Fibroblast of skin of right biceps (primary cell): Measurements from ENCODE around the gene RNMT.
"Not testable (repeated sequence)": the region's sequence is repeated elsewhere in the genome, so short reads cannot be mapped to it uniquely, and the experiment has no call there.

Experiments used
- DNase-seq: peaks from one replicate; pipeline ENCODE4 v3.0.0-alpha.2; 2013

RNMT gene

DNA sequence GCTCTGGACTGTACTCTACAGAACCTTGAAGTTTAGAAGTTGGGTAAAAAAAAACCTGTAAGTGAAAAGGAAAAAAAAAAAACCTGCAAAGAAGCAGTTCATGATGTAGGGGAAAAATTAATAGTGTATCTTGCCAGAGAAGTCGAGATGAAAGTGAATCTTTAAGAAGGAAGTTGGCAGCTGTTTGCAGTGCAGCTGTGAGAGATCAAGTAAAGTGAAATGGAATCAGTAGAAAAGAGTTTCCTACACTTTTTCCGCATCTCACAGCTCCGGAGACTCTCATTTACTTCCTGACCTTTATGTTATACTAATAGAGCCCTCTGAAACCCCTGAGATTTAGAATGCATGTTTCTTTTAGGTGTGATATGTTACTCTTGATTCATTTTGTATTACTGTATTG is 19.2 kb downstream of the RNMT start:
- DNase-seq = no peak

- no peak for DNase-seq
These were observed 20.2 kb downstream of the RNMT start for GRCh38 chr18:13746633-13747032.

DNA sequence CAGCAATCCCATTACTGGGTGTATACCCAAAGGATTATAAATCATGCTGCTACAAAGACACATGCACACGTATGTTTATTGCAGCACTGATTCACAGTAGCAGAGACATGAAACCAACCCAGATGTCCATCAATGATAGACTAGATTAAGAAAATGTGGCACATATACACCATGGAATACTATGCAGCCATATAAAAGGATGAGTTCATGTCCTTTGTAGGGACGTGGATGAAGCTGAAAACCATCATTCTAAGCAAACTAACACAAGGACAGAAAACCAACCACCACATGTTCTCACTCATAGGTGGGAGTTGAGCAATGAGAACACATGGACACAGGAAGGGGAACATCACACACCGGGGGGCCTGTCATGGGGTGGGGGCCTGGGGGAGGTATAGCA is 25.1 kb downstream of the RNMT start:
- not testable (repeated sequence) for DNase-seq

GRCh38 chr18:13756261-13756660 is 29.8 kb downstream of the RNMT start:
- no peak for DNase-seq

- DNase-seq = no peak
These were observed 30.2 kb downstream of the RNMT start for GRCh38 chr18:13756671-13757070.

DNA sequence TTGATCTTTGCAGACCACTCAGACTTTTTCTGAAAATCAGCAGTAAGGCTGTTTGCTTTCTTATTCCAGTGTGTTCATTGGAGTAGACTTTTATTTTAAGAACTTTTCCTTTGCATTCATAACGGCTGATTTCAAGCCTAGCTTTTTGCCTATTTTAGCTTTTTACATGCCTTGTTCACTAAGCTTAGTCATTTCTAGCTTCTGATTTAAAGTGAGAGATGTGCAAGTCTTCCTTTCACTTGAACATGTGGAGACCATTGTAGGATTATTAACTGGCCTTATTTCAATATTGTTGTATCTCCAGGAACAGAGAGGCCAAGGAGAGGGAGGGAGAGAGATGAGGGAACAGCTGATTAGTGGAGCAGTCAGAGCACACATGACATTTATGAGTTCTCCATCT is 32.1 kb downstream of the RNMT start:
- no peak for DNase-seq

DNA sequence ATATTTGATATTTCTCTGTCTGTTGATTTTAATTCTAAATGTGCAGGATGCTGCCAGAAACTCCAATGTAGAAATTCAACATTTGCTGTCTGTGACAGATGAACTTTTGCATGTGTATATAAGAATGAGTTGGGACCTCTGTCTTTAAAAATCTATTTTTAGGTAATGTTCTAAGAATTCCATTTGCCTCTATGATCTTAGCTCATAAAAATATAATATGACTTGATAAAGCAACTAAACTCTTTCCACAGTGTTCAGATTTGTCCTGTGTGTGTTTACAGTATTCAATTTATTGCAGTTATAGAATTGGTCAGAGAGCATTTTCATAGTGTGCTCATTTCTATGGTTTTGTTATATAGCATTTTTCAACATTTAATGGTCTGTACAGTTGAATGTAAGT is 33.6 kb downstream of the RNMT start:
- no peak for DNase-seq

GRCh38 chr18:13762690-13763439 is 36.4 kb downstream of the RNMT start:
- no peak for DNase-seq

DNA sequence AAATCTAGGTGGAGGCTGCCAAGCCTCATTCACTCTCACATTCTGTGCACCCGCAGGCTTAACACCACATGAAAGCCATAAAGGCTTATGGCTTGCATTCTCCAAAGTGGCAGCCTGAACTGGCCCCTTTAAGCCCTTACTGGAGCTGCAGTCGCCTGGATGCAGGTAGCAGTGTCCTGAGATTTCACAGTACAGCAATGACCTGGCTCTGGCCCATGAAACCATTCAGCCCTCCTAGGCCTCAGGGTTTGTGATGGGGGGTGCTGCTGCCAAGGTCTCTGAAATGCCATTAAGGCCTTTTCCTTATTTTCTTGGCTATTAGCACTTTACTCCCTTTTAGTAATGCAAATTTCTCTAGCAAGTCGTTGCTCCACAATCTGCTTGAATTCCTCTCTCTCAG is 48.6 kb downstream of the RNMT start:
- DNase-seq = no peak

DNA sequence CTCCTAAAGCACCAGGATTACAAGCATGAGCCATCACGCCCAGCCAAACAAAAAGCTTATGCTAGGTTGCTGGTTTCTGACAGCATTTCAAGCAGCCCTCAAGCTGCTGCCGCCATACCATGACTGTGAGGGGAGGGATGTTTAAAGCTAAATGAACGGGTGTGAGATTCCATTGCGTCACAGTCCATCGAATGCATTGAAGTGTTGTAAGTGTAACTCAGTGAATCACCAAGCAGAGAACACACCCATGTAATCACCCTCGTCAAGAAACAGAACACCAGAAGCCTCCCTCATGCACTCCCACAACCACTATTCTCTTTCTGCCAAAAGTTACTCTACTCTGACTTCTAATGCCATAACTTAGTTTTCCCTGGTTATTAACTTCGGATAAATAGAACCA is 64.7 kb downstream of the RNMT start:
- no peak for DNase-seq

GRCh38 chr18:13793819-13794218 is 67.3 kb downstream of the RNMT start:
- DNase-seq = no peak

- DNase-seq = no peak
These were observed 70.0 kb downstream of the RNMT start for GRCh38 chr18:13796515-13796914.

DNA sequence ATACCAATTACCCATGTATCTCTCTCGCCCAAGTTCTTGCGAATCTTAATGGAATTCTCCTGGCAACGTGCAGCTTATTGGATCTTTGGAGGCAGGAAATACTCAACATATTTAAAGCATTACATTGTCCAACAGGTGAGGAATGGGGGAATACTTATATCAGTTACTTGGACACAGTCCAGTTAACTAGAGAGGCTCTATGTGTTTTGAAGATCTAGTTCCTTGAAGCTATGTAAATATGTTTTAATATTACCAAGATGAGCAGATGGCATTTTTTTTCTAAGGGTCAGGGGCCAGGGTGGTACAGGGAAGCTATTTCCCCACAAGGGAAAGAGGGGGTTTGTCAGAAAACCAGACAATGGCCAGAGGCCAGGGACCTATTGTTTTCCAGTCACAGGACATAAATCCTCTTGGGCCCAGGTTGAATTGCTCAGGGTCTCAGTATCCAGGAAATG is 70.7 kb downstream of the RNMT start:
- DNase-seq = peak; percentile 14

- no peak for DNase-seq
These were observed 72.9 kb downstream of the RNMT start for GRCh38 chr18:13799396-13799795.

DNA sequence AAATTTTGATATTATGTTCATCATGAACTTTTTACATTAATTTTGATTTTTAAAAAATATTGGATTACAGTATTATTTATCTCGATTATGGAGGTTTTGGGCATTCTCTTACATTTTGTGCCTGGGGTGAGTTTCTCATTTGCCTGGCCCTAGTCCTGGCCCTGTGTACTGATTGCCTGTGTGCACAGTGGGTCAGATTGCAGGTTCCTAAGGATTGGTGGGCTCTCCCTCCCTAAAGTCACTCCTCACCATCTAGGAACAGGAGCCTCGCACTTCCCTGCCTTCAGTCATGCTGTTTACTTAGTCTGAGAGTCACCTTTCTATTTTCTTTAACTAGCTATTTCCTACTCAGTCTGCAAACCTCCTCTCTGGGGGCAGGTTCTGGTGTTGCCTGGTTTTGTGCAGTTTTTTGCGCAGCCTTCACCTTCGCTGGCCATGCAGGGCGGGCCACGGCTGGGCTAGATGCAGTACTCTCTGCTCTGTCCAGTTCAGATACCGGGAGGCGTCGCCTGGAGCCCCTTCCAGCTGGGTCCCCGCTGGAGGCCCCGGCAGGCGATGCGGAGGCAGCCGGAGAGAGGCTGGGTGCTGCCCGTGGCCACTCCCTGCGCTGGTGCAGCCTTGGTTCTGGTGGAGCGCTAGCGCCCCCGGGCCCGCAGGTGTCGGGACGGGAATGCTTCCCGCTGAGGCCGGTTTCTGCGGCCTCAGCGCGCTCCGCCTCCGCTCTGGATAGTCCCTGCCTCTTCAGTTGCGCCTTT is 74.2 kb downstream of the RNMT start:
- DNase-seq = peak; percentile 16

DNA sequence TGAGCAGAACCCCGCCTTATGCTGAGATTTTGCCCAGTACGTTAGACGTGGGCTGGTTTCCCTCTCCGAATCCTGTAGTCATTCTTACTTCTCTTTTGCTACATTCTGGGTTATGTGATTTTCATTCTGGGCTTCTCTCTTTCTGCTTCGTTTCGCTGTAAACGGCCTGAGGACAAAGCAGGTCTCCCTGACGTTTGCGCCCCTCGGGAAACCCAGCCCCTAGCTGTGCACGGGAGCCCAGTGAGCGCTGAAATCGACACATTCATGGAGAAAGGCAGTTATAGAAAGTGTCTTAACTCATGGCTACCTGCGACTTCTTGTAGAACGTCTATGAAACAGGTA is 74.8 kb downstream of the RNMT start:
- no peak for DNase-seq

- no peak for DNase-seq
These were observed 77.8 kb downstream of the RNMT start for GRCh38 chr18:13804305-13804704.

GRCh38 chr18:13808294-13809042 is 82.0 kb downstream of the RNMT start:
- no peak for DNase-seq

DNA sequence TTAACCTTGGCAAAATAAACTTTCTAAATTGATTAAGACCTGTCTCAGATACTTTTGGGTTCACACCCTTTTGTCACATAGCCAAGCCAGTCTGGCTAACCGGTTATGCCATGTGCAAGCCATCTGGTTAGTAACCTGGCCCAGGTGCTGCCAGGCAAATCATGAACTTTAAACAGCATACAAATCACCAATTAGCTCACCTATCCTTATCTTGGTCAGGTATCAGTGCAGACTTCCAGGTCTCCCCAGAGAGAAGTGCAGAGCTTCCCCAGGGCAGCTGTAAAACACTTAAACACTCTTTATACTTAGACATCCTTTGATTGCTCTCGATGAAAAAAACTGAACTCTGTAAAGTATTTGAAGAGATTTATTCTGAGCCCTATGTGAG is 82.6 kb downstream of the RNMT start:
- DNase-seq = no peak

DNA sequence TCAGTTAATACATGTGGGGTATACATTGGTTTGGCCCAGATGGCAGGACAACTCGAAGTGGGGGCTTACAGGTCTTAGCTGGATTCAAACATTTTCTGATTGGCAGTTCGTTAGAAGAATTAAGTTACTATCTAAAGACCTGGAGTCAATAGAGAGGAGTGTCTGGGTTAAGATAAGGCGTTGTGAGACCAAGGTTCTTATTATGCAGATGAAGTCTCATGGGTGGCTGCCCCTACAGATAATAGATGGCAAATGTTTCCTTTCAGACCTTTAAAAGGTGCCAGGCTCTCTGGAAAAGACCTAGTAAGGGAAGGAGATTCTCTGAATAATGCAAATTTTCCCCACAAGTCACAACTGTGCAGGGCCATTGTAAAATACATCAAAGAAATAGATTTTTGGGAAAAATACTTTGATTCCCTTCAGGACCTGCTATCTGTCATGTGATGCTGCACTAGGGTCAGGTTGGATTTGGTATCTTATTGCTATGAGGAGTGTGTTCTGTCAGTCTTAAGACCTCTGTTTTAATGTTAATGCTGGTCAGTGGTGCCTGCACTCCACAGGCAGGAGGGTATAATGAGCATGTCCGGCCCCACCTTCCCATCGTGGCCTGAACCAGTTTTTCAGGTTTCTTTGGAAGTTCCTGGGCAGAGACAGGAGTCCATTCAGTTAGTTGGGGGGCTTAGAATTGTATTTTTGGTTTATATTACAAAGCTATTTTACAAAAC is 83.2 kb downstream of the RNMT start:
- no peak for DNase-seq

DNA sequence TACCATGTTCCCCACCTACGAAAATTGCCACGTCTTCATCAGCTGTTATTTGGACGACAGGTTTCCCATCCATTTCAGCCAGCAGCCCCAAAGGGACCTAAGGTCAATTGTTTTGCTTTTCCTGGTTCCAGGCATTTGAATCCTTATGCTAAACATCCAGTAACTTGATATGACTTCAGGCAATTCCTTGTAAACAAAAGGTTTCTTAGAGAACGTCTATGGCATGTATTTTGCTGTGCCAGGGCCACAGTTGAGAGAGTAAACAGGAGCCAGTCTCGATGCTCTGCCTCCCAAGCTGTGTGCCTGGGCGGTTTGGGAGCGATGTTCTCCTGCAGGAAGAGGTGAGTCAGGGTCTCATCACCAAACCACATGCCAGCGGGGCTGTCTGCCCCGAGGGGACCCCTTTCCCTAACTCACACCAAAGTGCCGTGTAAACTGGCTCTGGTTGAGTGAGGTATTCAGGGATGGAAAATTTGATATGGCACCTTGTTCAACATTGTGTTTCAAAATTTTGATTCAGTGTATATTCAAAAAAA is 84.5 kb downstream of the RNMT start:
- DNase-seq = no peak

DNA sequence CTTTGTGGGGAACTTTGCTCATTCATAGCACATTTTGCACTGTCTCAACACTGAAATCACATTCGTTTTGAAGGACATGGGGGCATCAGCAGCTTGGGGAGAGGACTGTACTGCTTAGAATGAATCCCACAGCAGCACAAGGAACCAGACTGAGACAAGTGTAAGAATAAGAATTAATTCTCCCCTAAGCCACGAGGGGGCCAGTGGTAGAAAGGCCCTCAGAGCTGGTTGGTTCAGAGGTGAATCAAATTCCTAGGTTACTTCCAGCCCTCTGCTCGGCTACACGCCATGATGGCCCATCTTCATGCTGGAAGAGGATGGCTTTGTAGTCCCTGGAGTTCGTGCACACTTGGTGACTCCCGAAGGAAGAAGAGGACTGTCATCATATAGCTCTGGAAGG is 85.5 kb downstream of the RNMT start:
- DNase-seq = no peak

DNA sequence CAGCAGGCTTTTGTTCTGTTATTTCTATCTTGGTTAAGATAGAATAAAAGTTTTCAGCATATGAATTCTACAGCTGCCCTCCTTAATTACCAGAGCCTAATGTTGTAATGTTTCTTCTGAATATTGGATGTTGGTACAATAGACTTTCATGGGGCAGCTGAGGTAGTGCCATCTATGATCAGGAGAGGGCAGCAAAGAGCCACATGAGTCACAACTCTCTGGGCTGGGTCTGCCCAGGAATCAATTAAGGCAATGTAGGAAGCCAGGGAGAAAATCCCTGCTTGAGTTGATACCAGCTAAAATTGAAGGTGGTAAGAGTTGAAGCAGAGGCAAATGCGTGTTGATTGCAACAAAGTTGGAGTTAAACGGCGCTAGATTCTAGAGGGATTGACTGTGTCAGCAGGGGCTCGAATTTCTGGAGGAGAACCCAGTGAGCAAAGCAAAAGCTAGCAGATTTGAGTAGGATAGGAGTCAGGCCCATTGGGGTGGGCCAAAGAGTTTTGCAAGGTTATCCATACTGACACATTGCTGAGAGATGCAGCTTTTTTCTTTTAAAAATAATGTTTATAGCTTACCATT is 86.9 kb downstream of the RNMT start:
- DNase-seq = peak; percentile 48
